ENCODE results near the gene WWOX. TPM values are rescaled to one million over a fixed set of nuclear protein-coding genes. Genes with fewer than 3 reads are reported as not detected.

WWOX gene
- total and polyA plus RNA-seq, 2 of the 13 experiments (the other 11 are each of a cell fraction or from before 2014, with no cell fraction given): 9.1 to 37.4 TPM

- TF ChIP-seq ZNF263 (CRISPR knock-in tag; IDR thresholded peaks at IDR 0.05) (no peak), NCOA1 (CRISPR knock-in tag; IDR thresholded peaks at IDR 0.05) (0 out of 2 replicates have a peak, but pooled peaks have one; percentile 25), ZNF646 (CRISPR knock-in tag; IDR thresholded peaks at IDR 0.05) (no peak), PITX1 (CRISPR knock-in tag; IDR thresholded peaks at IDR 0.05) (no peak), PAWR (CRISPR knock-in tag; IDR thresholded peaks at IDR 0.05; ENCODE audit: borderline replicate concordance) (no peak), ZXDC (CRISPR knock-in tag; IDR thresholded peaks at IDR 0.05) (no peak), ZBTB39 (CRISPR knock-in tag; IDR thresholded peaks at IDR 0.05) (0 out of 2 replicates have a peak, but pooled peaks have one; percentile 69), ZNF121 (CRISPR knock-in tag; IDR thresholded peaks at IDR 0.05) (no peak)
These were observed 386.4 kb downstream of the WWOX start (continued) for GRCh38 chr16:78485917-78486257.
